Subcutaneous abdominal adipose tissue (tissue), 5 donors: ENCODE data around the gene ZBTB7B.

ENCODE experiments used
- H3K27ac ChIP-seq: one replicate; pipeline ENCODE4 v1.7.0; 2013; ENCODE audit warnings: low read depth, mild to moderate bottlenecking, inconsistent platforms, low read length, moderate library complexity
- H3K27me3 ChIP-seq, 5 donors: one replicate each; pipeline ENCODE4 v1.7.0; 2013; ENCODE audit warnings: low read length in 5 of 5, inconsistent platforms in 1 of 5; ENCODE audit not compliant: control insufficient read depth in 5 of 5, insufficient read depth in 4 of 5
- H3K36me3 ChIP-seq, 5 donors: one replicate each; pipeline ENCODE4 v1.7.0; 2013; ENCODE audit warnings: low read length in 5 of 5; ENCODE audit not compliant: control insufficient read depth in 5 of 5, insufficient read depth in 5 of 5
- H3K4me1 ChIP-seq, 5 donors: one replicate each; pipeline ENCODE4 v1.7.0; 2013; ENCODE audit warnings: low read length in 5 of 5, mild to moderate bottlenecking in 3 of 5, moderate library complexity in 1 of 5; ENCODE audit not compliant: control insufficient read depth in 5 of 5, insufficient read depth in 5 of 5
- H3K4me3 ChIP-seq, 5 donors: one replicate each; pipeline ENCODE4 v1.7.0; 2013; ENCODE audit warnings: low read length in 5 of 5, low read depth in 1 of 5
- H3K9ac ChIP-seq, 5 donors: one replicate each; pipeline ENCODE4 v1.7.0; 2013; ENCODE audit warnings: low read length in 5 of 5, mild to moderate bottlenecking in 4 of 5, moderate library complexity in 3 of 5
- H3K9me3 ChIP-seq, 5 donors: one replicate each; pipeline ENCODE4 v1.7.0; 2013; ENCODE audit warnings: low read length in 5 of 5; ENCODE audit not compliant: control insufficient read depth in 5 of 5
- donor health status: healthy.
- donor health status: healthy.
- donor health status: healthy.
- donor health status: healthy.
- donor health status: healthy.

ZBTB7B gene

GRCh38 chr1:155023627-155024026 is 21.0 kb downstream of the ZBTB7B start:
- Histone ChIP-seq H3K27ac (no peak overlapping the region), H3K9me3 (no peaks in the 10 kb centered on the region), H3K9ac (no peak overlapping the region), H3K27me3 (no peaks in the 10 kb centered on the region), H3K4me3 (no peak overlapping the region), H3K36me3 (no peaks in the 10 kb centered on the region), H3K4me1 (peaks cover 0 to 11% (median 8%) of the 10 kb centered on the region in 5 donors)

DNA sequence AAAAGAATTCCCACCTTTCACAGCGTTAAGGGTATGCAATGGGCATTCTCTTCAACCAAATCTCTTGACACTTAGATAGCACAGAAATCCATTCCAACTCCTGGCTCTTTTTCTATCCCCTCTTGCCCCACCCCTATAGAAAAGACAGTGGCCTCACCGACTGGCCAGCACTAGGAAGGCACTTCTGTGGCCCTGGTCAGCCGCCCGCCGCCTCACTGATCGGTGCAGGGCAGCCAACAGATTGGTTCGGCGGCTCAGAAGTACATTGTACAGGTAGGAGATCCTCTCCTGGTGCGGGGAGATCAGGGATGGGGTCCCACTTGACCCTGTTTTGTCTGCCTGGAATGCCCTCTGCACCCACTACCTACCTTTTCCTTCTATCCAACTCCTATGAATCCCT is 21.7 kb downstream of the ZBTB7B start:
- no peak overlapping the region for H3K4me3 ChIP-seq
- no peaks in the 10 kb centered on the region for H3K9me3 ChIP-seq
- no peak overlapping the region for H3K27ac ChIP-seq
- no peak overlapping the region for H3K9ac ChIP-seq
- H3K36me3 ChIP-seq: no peaks in the 10 kb centered on the region
- peaks cover 0 to 4% (median under 1%) of the 10 kb centered on the region in 5 donors for H3K4me1 ChIP-seq
- no peaks in the 10 kb centered on the region for H3K27me3 ChIP-seq

DNA sequence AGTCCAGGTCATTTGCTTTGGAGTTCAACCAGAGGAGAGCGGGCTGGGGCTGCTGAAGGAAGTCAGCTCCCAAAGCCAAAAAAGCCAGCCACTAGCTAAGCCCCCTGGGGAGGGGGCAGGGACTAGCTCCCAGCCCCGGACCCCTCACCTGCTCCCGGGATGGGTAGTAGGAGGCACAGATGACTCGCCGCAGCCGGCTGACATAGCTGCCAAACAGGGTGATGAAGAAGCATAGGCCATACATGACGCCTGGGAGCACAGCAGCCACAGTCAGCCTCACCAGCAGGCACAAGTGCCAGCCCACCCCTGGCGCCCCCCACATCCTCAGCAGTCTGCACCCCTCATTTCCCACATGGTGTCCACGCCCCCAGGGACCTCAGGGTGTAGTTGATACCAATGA is 23.6 kb downstream of the ZBTB7B start:
- Histone ChIP-seq H3K4me3 (no peak overlapping the region), H3K36me3 (no peaks in the 10 kb centered on the region), H3K9ac (no peak overlapping the region), H3K27ac (no peak overlapping the region), H3K4me1 (no peaks in the 10 kb centered on the region), H3K27me3 (no peaks in the 10 kb centered on the region), H3K9me3 (no peaks in the 10 kb centered on the region)

DNA sequence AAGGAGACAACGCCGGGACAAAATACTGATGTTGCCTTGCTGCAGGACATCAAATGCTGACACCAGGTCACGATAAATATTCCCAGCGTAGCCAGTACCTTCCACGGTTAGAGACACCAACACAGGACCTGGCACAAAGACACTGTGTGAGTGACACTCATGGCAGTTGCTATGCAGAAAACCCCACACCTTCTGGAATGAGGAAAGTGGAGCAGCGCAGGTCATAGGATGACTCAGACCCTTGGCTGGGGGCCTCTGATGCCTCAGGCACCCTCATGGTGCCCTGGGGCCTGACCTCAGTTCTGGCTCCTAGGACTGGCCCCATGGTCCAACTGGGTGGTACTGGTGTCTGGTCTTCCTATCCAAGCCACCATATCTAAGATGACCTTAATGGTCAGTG is 24.0 kb downstream of the ZBTB7B start:
- H3K27ac ChIP-seq: no peak overlapping the region
- no peaks in the 10 kb centered on the region for H3K27me3 ChIP-seq
- no peaks in the 10 kb centered on the region for H3K9me3 ChIP-seq
- no peaks in the 10 kb centered on the region for H3K36me3 ChIP-seq
- H3K9ac ChIP-seq: no peak overlapping the region
- no peaks in the 10 kb centered on the region for H3K4me1 ChIP-seq
- no peak overlapping the region for H3K4me3 ChIP-seq

DNA sequence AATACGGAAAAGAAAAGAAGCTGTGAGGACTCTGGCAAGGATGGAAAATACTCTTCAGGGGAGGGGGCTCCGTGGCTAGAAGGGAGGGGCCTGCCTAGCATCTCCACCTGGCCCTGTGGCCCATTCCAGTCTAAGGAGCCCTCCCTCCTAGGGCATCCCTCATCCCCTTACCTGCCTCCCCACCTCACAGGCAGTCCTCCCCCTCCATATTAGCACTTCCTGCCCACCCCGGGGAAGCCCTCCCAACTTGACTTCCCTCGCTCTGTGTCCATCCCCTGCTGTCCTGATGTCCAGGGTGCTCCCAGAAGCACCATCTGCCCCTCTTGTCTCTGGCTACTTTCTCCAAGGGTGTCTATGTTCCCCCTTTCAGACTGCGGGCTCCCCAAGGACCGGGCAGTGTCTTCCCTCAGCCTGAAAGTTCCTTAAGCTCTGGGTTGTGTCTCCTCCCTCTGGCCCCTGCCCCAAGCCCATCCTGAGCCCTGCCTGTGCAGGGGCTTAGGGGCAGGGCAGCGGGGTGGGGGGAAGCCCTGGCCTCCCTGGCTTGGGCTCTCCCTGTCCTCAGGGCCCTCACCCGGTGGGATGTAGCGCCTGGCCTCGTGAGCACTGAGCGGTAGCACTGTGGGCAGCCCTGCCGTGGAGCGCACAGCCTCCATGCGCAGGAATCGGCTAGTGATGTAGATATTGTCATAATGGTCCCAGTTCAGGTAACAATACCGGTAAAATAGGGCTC is 27.1 kb downstream of the ZBTB7B start:
- Histone ChIP-seq H3K27me3 (no peaks in the 10 kb centered on the region), H3K4me1 (no peaks in the 10 kb centered on the region), H3K9me3 (no peaks in the 10 kb centered on the region), H3K9ac (no peak overlapping the region), H3K27ac (no peak overlapping the region), H3K4me3 (no peak overlapping the region), H3K36me3 (no peaks in the 10 kb centered on the region)

GRCh38 chr1:155030243-155030795 is 27.7 kb downstream of the ZBTB7B start:
- Histone ChIP-seq H3K27ac (no peak overlapping the region), H3K9ac (no peak overlapping the region), H3K4me3 (no peak overlapping the region), H3K9me3 (no peaks in the 10 kb centered on the region), H3K36me3 (no peaks in the 10 kb centered on the region), H3K4me1 (no peaks in the 10 kb centered on the region), H3K27me3 (no peaks in the 10 kb centered on the region)

DNA sequence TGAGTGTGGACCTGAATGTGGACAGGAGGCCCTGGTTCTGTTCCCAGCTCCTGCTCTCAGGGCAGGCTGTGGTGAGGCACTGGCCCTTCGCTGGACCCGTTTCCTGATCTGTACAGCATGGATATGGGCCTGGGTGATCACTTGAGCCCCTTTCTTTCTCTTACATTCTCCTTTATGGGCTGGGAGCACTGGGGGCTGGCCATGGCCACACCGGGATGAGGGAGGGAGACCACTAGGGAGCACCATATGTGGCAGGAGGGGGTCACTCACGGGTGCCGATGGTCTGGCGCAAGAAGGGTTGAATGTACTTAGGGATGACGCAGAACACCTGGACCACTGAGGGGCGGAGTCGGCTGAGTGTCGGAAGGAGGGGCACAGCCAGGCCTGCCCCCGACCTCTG is 28.3 kb downstream of the ZBTB7B start:
- Histone ChIP-seq H3K27me3 (no peaks in the 10 kb centered on the region), H3K9me3 (no peaks in the 10 kb centered on the region), H3K9ac (no peak overlapping the region), H3K4me3 (no peak overlapping the region), H3K27ac (no peak overlapping the region), H3K36me3 (no peaks in the 10 kb centered on the region), H3K4me1 (peaks cover 0 to under 1% (median 0%) of the 10 kb centered on the region in 5 donors)

GRCh38 chr1:155032886-155033285 is 30.3 kb downstream of the ZBTB7B start:
- Histone ChIP-seq H3K4me1 (peaks cover 0 to 14% (median 11%) of the 10 kb centered on the region in 5 donors), H3K4me3 (no peak overlapping the region), H3K9ac (no peak overlapping the region), H3K27me3 (no peaks in the 10 kb centered on the region), H3K36me3 (no peaks in the 10 kb centered on the region), H3K27ac (no peak overlapping the region), H3K9me3 (no peaks in the 10 kb centered on the region)

GRCh38 chr1:155033524-155033923 is 30.9 kb downstream of the ZBTB7B start, which contains the start of the genes DCST1 and DCST2:
Gene DCST1 (plus strand): TSS chr1:155033824. CDS start chr1:155034037, 213 bp downstream.
Gene DCST2 (minus strand): TSS chr1:155033781. CDS start chr1:155033701, 80 bp downstream.
- Histone ChIP-seq H3K27me3 (no peaks in the 10 kb centered on the region), H3K4me1 (peaks cover 0 to 17% (median 11%) of the 10 kb centered on the region in 5 donors), H3K4me3 (no peak within 1 kb of the TSS), H3K36me3 (no peaks in the 10 kb centered on the region), H3K9me3 (no peaks in the 10 kb centered on the region), H3K9ac (no peak within 1 kb of the TSS), H3K27ac (no peak within 1 kb of the TSS)

GRCh38 chr1:155034318-155035208 is 32.0 kb downstream of the ZBTB7B start:
- Histone ChIP-seq H3K27me3 (no peaks in the 10 kb centered on the region), H3K4me1 (peaks cover 0 to 23% (median 18%) of the 10 kb centered on the region in 5 donors), H3K9ac (no peak overlapping the region), H3K4me3 (no peak overlapping the region), H3K27ac (no peak overlapping the region), H3K9me3 (no peaks in the 10 kb centered on the region), H3K36me3 (no peaks in the 10 kb centered on the region)
